ENCODE results near the gene PRKCQ.

DNA sequence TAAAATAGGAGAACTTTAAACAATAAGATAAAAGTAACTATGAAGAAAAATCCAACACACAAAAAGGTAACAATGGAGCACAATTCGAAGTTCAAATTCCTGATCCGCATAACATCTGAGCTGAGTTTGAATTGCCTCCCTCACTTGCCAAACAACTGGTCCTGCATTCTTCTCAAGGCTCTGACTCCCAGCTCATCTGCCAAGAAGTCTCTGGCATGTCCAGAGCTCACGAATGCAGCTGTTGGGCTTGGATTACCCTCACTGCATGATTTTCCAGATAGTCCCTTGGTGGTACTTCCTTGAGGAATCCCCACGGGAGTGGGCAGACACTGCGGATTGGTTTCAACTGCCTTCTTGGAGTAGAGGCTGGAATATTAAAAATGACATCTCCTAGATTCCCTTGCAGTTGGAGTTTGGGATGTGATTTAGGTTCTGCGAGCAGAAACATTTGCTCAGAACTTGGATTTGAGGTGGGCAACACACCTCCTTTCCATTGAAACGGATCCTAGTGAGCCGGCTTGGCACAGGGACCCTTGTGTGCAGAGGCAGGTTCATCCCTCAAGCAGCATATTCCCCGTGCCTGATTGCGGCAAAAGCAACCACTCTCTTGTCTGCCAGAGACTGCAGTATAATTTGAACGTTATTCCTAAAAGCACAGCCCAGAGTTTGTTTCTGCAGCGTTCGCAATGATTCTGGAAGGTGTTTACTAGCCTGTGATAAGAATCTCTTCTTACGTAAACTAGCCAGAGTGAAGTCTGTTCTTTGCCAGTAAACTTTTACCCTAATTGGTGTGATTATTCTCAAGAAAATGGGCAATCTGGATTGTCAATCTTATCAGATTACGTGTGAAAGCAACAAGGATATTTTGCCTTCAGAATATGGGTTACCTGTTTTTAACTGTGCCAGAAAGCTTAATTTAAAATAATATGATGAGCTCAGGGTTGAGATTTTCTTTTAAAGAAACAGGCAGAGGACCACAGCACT lies 23.4 kb upstream of the PRKCQ start:
- TF ChIP-seq, protein P1, sequence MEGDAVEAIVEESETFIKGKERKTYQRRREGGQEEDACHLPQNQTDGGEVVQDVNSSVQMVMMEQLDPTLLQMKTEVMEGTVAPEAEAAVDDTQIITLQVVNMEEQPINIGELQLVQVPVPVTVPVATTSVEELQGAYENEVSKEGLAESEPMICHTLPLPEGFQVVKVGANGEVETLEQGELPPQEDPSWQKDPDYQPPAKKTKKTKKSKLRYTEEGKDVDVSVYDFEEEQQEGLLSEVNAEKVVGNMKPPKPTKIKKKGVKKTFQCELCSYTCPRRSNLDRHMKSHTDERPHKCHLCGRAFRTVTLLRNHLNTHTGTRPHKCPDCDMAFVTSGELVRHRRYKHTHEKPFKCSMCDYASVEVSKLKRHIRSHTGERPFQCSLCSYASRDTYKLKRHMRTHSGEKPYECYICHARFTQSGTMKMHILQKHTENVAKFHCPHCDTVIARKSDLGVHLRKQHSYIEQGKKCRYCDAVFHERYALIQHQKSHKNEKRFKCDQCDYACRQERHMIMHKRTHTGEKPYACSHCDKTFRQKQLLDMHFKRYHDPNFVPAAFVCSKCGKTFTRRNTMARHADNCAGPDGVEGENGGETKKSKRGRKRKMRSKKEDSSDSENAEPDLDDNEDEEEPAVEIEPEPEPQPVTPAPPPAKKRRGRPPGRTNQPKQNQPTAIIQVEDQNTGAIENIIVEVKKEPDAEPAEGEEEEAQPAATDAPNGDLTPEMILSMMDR (IDR thresholded peaks at IDR 0.05; ENCODE audit: low read depth, low read length) = no peak
- TF ChIP-seq MYC (IDR thresholded peaks at IDR 0.05; ENCODE audit: low read depth, low read length) = no peak
